Keratinocyte (primary cell): Measurements from ENCODE around the gene DNMT3A. TPM values are rescaled to one million over a fixed set of nuclear protein-coding genes. Genes with fewer than 3 reads are reported as not detected.

Source experiments
- DNase-seq: peaks from one replicate; pipeline ENCODE4 v3.0.0-alpha.2; 2011; ENCODE audit warnings: low read depth, missing footprints, low spot score
- FAIRE-seq: peaks from 2 replicates; lab custom pipeline; 2011; peaks lifted over from hg19 to GRCh38; lab: Jason Lieb, UNC
- H2AFZ ChIP-seq: 2 replicates; pipeline ENCODE4 v1.6.0; 2012; ENCODE audit warnings: low read length, control low read depth, inconsistent platforms; ENCODE audit not compliant: control insufficient read depth
- H3K27ac ChIP-seq: 2 replicates; pipeline ENCODE4 v1.5.1; 2011; ENCODE audit warnings: low read length; ENCODE audit not compliant: control insufficient read depth, insufficient read depth
- H3K27me3 ChIP-seq: 3 replicates; pipeline ENCODE4 v1.6.0; 2011; ENCODE audit warnings: low read length; ENCODE audit not compliant: control insufficient read depth, insufficient read depth; ENCODE audit errors: extremely low read depth
- H3K36me3 ChIP-seq, 2 experiments: 2 replicates in 1 of 2; 3 replicates in 1 of 2; pipeline ENCODE4 v1.5.1; 2011; ENCODE audit warnings: low read length in 2 of 2, mild to moderate bottlenecking in 1 of 2; ENCODE audit not compliant: control insufficient read depth in 2 of 2, insufficient read depth in 2 of 2; ENCODE audit errors: extremely low read depth in 1 of 2
- H3K4me1 ChIP-seq: 3 replicates; pipeline ENCODE4 v1.5.1; 2011; ENCODE audit warnings: low read length; ENCODE audit not compliant: control insufficient read depth, insufficient read depth; ENCODE audit errors: extremely low read depth
- H3K4me2 ChIP-seq: 3 replicates; pipeline ENCODE4 v1.6.0; 2011; ENCODE audit warnings: low read depth, low read length; ENCODE audit not compliant: control insufficient read depth, insufficient read depth; ENCODE audit errors: extremely low read depth
- H3K4me3 ChIP-seq, 3 experiments: fragments of 200-600 bp in 1 of 3; sonication (generic) in 1 of 3; 2 replicates in 2 of 3; 3 replicates in 1 of 3; pipeline ENCODE4 v1.5.1; 2011 to 2016; ENCODE audit warnings: low read length in 3 of 3, mild to moderate bottlenecking in 3 of 3, control low read depth in 2 of 3, inconsistent platforms in 1 of 3, low read depth in 1 of 3, mixed read lengths in 1 of 3, mixed run types in 1 of 3, moderate library complexity in 1 of 3; ENCODE audit not compliant: control insufficient read depth in 2 of 3, insufficient read depth in 2 of 3; ENCODE audit errors: extremely low read depth in 1 of 3
- H3K79me2 ChIP-seq: 2 replicates; pipeline ENCODE4 v1.6.0; 2012; ENCODE audit warnings: low read length; ENCODE audit not compliant: control insufficient read depth, insufficient read depth
- H3K9ac ChIP-seq: 3 replicates; pipeline ENCODE4 v1.6.0; 2011; ENCODE audit warnings: low read length; ENCODE audit not compliant: control insufficient read depth, insufficient read depth; ENCODE audit errors: extremely low read depth
- H3K9me1 ChIP-seq: 3 replicates; pipeline ENCODE4 v1.6.0; 2011; ENCODE audit warnings: low read length; ENCODE audit not compliant: control insufficient read depth, insufficient read depth; ENCODE audit errors: extremely low read depth
- H3K9me3 ChIP-seq: 2 replicates; pipeline ENCODE4 v1.5.1; 2012; ENCODE audit warnings: low read depth, low read length; ENCODE audit not compliant: control insufficient read depth
- H4K20me1 ChIP-seq: 3 replicates; pipeline ENCODE4 v1.6.0; 2011; ENCODE audit warnings: low read length; ENCODE audit not compliant: control insufficient read depth, insufficient read depth; ENCODE audit errors: extremely low read depth
- CTCF ChIP-seq, 3 experiments: IDR thresholded peaks in 1 of 3; conservative IDR thresholded peaks in 1 of 3; optimal IDR thresholded peaks in 1 of 3; 2 replicates in 2 of 3; 3 replicates in 1 of 3; pipeline versions ENCODE3 to v1.5.1; 2011; ENCODE audit warnings: low read length in 3 of 3, mild to moderate bottlenecking in 3 of 3, moderate library complexity in 2 of 3, control low read depth in 1 of 3, inconsistent platforms in 1 of 3; ENCODE audit not compliant: insufficient read depth in 2 of 3; ENCODE audit errors: extremely low read depth in 1 of 3
- EZH2 ChIP-seq: IDR thresholded peaks from one replicate; pipeline ENCODE4 v1.6.1; 2012; ENCODE audit warnings: inconsistent platforms, mild to moderate bottlenecking, low read length, moderate library complexity
- dilution Hi-C: fragments of 300-500 bp; cut with MboI; formaldehyde crosslinking; loops from one replicate; pipeline ENCODE4 v1.7.0; 2020; ENCODE audit warnings: low sequenced_read_pairs; ENCODE audit not compliant: extremely low pct_ligation_motif_present
- polyA plus RNA-seq, 5 experiments: library from polyadenylated mRNA; depleted of rRNA in 3 of 5; stranded (reverse) in 3 of 5; stranded (forward) in 1 of 5; unstranded in 1 of 5; fragments of >200 nt; gene quantifications; 1 replicate in 1 of 5; 2 replicates in 3 of 5; 3 replicates in 1 of 5; pipeline versions ENCODE4 v1.2.1 to v1.2.3, GENCODE V29; 2011 to 2012; ENCODE audit warnings: missing spikeins in 2 of 5, low read depth in 1 of 5, low replicate concordance in 1 of 5

Gene DNMT3A
- polyA plus RNA-seq, 1 donor (not counting 4 experiments of a cell fraction or from before 2014, with no cell fraction given), result 1.5 TPM

GRCh38 chr2:25201794-25202193 is 139.9 kb downstream of the DNMT3A start:
- Histone ChIP-seq H2AFZ (no peak overlapping the region), H3K36me3 (no peaks in the 10 kb centered on the region), H4K20me1 (no peaks in the 10 kb centered on the region), H3K27me3 (no peaks in the 10 kb centered on the region), H3K4me3 (no peak overlapping the region), H3K9ac (no peak overlapping the region), H3K9me1 (no peaks in the 10 kb centered on the region), H3K27ac (no peak overlapping the region), H3K4me1 (no peaks in the 10 kb centered on the region), H3K79me2 (no peaks in the 10 kb centered on the region), H3K9me3 (no peaks in the 10 kb centered on the region), H3K4me2 (no peak overlapping the region)
- DNase-seq (no peak), FAIRE-seq (no peak)
- dilution Hi-C loops, result no loop called here
- no peak for TF ChIP-seq EZH2
- no peak for TF ChIP-seq CTCF (optimal IDR thresholded peaks at IDR 0.05 in 1 of 3, IDR thresholded peaks at IDR 0.05 in 1 of 3, conservative IDR thresholded peaks at IDR 0.05 in 1 of 3; ENCODE audit: extremely low read depth in 1 of 3, insufficient read depth in 2 of 3, low read length in 3 of 3)

- no peak overlapping the region for H3K9ac ChIP-seq
- no peak overlapping the region for H3K27ac ChIP-seq
- no peak overlapping the region for H3K4me3 ChIP-seq
- peak in 1 of 3 experiments; percentile 21 for TF ChIP-seq CTCF (optimal IDR thresholded peaks at IDR 0.05 in 1 of 3, IDR thresholded peaks at IDR 0.05 in 1 of 3, conservative IDR thresholded peaks at IDR 0.05 in 1 of 3; ENCODE audit: extremely low read depth in 1 of 3, insufficient read depth in 2 of 3, low read length in 3 of 3)
- TF ChIP-seq EZH2, result no peak
- no peak for FAIRE-seq
- no peaks in the 10 kb centered on the region for H3K4me1 ChIP-seq
- H3K4me2 ChIP-seq, result no peak overlapping the region
- no peaks in the 10 kb centered on the region for H3K79me2 ChIP-seq
- DNase-seq, result no peak
- no peak overlapping the region for H2AFZ ChIP-seq
- H4K20me1 ChIP-seq, result no peaks in the 10 kb centered on the region
- H3K36me3 ChIP-seq, result no peaks in the 10 kb centered on the region
- no peaks in the 10 kb centered on the region for H3K27me3 ChIP-seq
- dilution Hi-C loops, result no loop called here
- H3K9me1 ChIP-seq, result no peaks in the 10 kb centered on the region
- H3K9me3 ChIP-seq, result no peaks in the 10 kb centered on the region
Observed at GRCh38 chr2:25201265-25201664, 140.5 kb downstream of the DNMT3A start.
